T-cell (primary cell): Measurements from ENCODE around the gene PRDM1. TPM values are rescaled to one million over a fixed set of nuclear protein-coding genes. Genes with fewer than 3 reads are reported as not detected.
A peak's percentile ranks its signal among the peaks of the same experiment; 100 is the strongest.

Experiments used
- ATAC-seq, 4 experiments: fragments of 200-7000 bp in 3 of 4; fragments of 150-1000 bp in 1 of 4; cut with Tn5 transposase; replicated peaks in 1 of 4; 1 replicate in 3 of 4; 2 replicates in 1 of 4; pipeline ENCODE4 v1.10.0; 2021; ENCODE audit warnings: moderate library complexity in 3 of 4, mild to moderate bottlenecking in 2 of 4, moderate number of reproducible peaks in 1 of 4
- CTCF ChIA-PET, 2 donors: fragments of 300-600 bp; sonication (Branson Sonifier 250); formaldehyde crosslinking; loops; one replicate each; lab custom pipeline; 2022; ENCODE audit warnings: antibody characterized with exemption in 2 of 2; lab: Charles Lee
- POLR2A ChIA-PET, 2 donors: fragments of 300-600 bp; sonication (Branson Sonifier 250); formaldehyde crosslinking; loops; one replicate each; lab custom pipeline; 2022; ENCODE audit warnings: antibody characterized with exemption in 2 of 2; lab: Charles Lee
- DNase-seq, 35 experiments: peaks; one replicate each; pipeline versions ENCODE4 v3.0.0 to v3.0.0-alpha.2; 2013 to 2023
- H3K27ac ChIP-seq: one replicate; pipeline ENCODE4 v1.5.1; 2013; ENCODE audit warnings: low read length
- H3K27me3 ChIP-seq, 2 experiments: replicated peaks in 1 of 2; 1 replicate in 1 of 2; 2 replicates in 1 of 2; pipeline versions ENCODE4 v1.6.1 to v1.7.0; 2013; ENCODE audit warnings: low read length in 1 of 2, mixed read lengths in 1 of 2; ENCODE audit not compliant: control insufficient read depth in 2 of 2, insufficient read depth in 2 of 2; ENCODE audit errors: extremely low read depth in 1 of 2
- H3K36me3 ChIP-seq, 2 donors: 1 replicate in 1 of 2; 2 replicates in 1 of 2; pipeline versions ENCODE4 v1.6.1 to v1.7.0; 2013; ENCODE audit warnings: low read length in 1 of 2; ENCODE audit not compliant: control insufficient read depth in 2 of 2, insufficient read depth in 1 of 2; ENCODE audit errors: extremely low read depth in 1 of 2
- H3K4me1 ChIP-seq, 2 experiments: 1 replicate in 1 of 2; 2 replicates in 1 of 2; pipeline versions ENCODE4 v1.6.1 to v1.7.0; 2013; ENCODE audit warnings: low read length in 2 of 2, mixed read lengths in 1 of 2; ENCODE audit not compliant: insufficient read depth in 2 of 2, control insufficient read depth in 1 of 2; ENCODE audit errors: extremely low read depth in 1 of 2
- H3K4me3 ChIP-seq, 2 donors: 1 replicate in 1 of 2; 2 replicates in 1 of 2; pipeline versions ENCODE4 v1.5.1 to v1.7.0; 2013; ENCODE audit warnings: mild to moderate bottlenecking in 2 of 2, low read length in 1 of 2, moderate library complexity in 1 of 2; ENCODE audit not compliant: control insufficient read depth in 1 of 2; ENCODE audit errors: extremely low read depth in 1 of 2
- H3K9me3 ChIP-seq: 2 replicates; pipeline ENCODE4 v1.7.0; 2013
- H3K27ac Mint-ChIP-seq, 2 donors: one replicate each; pipeline ENCODE4 v1.8.0; 2020 to 2021; ENCODE audit warnings: mild to moderate bottlenecking in 2 of 2, mixed read lengths in 2 of 2
- H3K27me3 Mint-ChIP-seq, 2 donors: one replicate each; pipeline ENCODE4 v1.8.0; 2021 to 2022; ENCODE audit warnings: mixed read lengths in 2 of 2
- H3K36me3 Mint-ChIP-seq: one replicate; pipeline ENCODE4 v1.8.0; 2021; ENCODE audit warnings: mixed read lengths
- H3K4me1 Mint-ChIP-seq, 3 donors: one replicate each; pipeline ENCODE4 v1.8.0; 2020 to 2022; ENCODE audit warnings: mixed read lengths in 3 of 3, mild to moderate bottlenecking in 1 of 3
- H3K4me3 Mint-ChIP-seq, 3 donors: one replicate each; pipeline ENCODE4 v1.8.0; 2020 to 2022; ENCODE audit warnings: mild to moderate bottlenecking in 3 of 3, mixed read lengths in 3 of 3, moderate library complexity in 3 of 3
- H3K9me3 Mint-ChIP-seq, 3 donors: one replicate each; pipeline ENCODE4 v1.8.0; 2020 to 2022; ENCODE audit warnings: mixed read lengths in 3 of 3
- WGBS: methylation state at CpG from one replicate; pipeline ENCODE4 v1.1.5; 2013; ENCODE audit warnings: missing lambda C conversion rate; ENCODE audit not compliant: insufficient coverage; 5-methylcytosine and 5-hydroxymethylcytosine counted together
- total RNA-seq, 35 experiments: library from RNA in 6 of 35; stranded (reverse) in 6 of 35; fragments of 120-200 nt in 1 of 35; gene quantifications; one replicate each; pipeline versions ENCODE4 v1.2.1 to v1.2.4 and lab custom pipeline; 2013 to 2026

PRDM1 gene
- total RNA-seq, 5 donors from 2014 or later (not counting 1 experiment from before 2014, with no cell fraction given), result 21.9 to 108 (median 30.6) TPM

DNA sequence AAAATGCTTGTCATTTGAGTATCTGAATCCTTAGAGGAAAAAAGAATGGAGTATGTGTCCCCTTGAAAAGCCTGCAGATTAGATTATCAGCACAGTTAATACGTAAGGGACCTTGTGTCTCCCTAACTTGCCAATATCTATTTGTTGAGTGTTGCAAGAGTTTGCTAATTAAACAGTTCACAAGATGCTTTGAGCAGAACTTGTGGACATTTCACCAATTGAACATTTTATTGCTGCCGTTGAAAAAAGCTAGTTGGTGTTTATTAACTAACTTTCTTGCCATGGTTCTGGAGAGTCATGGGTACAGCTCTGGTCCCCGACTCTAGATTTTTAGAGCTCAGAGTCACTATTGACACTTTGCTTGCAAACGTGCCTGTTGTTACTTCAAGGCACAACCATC is 30.6 kb upstream of the PRDM1 start:
- no peaks in the 10 kb centered on the region for H3K27me3 ChIP-seq
- WGBS, result 67% methylated on average over 1 of the region's 4 CpGs
- DNase-seq (no peak), ATAC-seq (no peak)
- no peaks in the 10 kb centered on the region for H3K36me3 ChIP-seq
- ChIA-PET CTCF (interaction anchor here (0.8 to 2.0 kb wide), 3 partner anchors 166 to 168 kb away, joined by 3 to 9 read pairs (median 3); no protein-coding TSS in a partner anchor), POLR2A (interaction anchor here in 1 of 2 donors (0.6 kb wide), 1 partner anchor 36 kb away, joined by 10 read pairs; no protein-coding TSS in a partner anchor)
- no peak overlapping the region for H3K27ac ChIP-seq
- Mint-ChIP-seq H3K27ac (peak overlapping the region in 1 of 2 donors; percentile 55), H3K4me3 (peak overlapping the region in 1 of 3 donors; percentile 60), H3K27me3 (no peaks in the 10 kb centered on the region), H3K9me3 (no peaks in the 10 kb centered on the region), H3K4me1 (peaks cover 20 to 36% (median 27%) of the 10 kb centered on the region in 3 donors), H3K36me3 (no peaks in the 10 kb centered on the region)
- H3K4me3 ChIP-seq, result no peak overlapping the region
- H3K4me1 ChIP-seq, result peaks cover 10 to 17% of the 10 kb centered on the region in 2 experiments
- H3K9me3 ChIP-seq, result no peaks in the 10 kb centered on the region

- Histone ChIP-seq H3K9me3 (no peaks in the 10 kb centered on the region), H3K4me3 (peak overlapping the region in 1 of 2 donors; percentile 23), H3K4me1 (peaks cover 10 to 15% of the 10 kb centered on the region in 2 experiments), H3K36me3 (no peaks in the 10 kb centered on the region), H3K27me3 (no peaks in the 10 kb centered on the region), H3K27ac (no peak overlapping the region)
- peak overlapping the region in 1 of 3 donors; percentile 60 for H3K4me3 Mint-ChIP-seq
- WGBS, result 100% methylated on average over 1 of the region's 5 CpGs
- ATAC-seq (peak; percentile 83 to 95 (median 90)), DNase-seq (peak in 15 of 35 experiments; percentile 2 to 66 (median 6))
- POLR2A ChIA-PET, result interaction anchor here in 1 of 2 donors (0.6 kb wide), 1 partner anchor 37 kb away, joined by 10 read pairs; no protein-coding TSS in a partner anchor
- CTCF ChIA-PET, result interaction anchor here in 1 of 2 donors (0.7 to 2.0 kb wide), 8 partner anchors 19 to 167 kb away, joined by 3 to 9 read pairs (median 4); partner anchors contain the start of gene PRDM1
- no peaks in the 10 kb centered on the region for H3K27me3 Mint-ChIP-seq
- peaks cover 20 to 32% (median 27%) of the 10 kb centered on the region in 3 donors for H3K4me1 Mint-ChIP-seq
- H3K36me3 Mint-ChIP-seq, result no peaks in the 10 kb centered on the region
- peak overlapping the region in 1 of 2 donors; percentile 7 for H3K27ac Mint-ChIP-seq
- H3K9me3 Mint-ChIP-seq, result no peaks in the 10 kb centered on the region
Observed at GRCh38 chr6:106056060-106056745, 29.9 kb upstream of the PRDM1 start.

DNA sequence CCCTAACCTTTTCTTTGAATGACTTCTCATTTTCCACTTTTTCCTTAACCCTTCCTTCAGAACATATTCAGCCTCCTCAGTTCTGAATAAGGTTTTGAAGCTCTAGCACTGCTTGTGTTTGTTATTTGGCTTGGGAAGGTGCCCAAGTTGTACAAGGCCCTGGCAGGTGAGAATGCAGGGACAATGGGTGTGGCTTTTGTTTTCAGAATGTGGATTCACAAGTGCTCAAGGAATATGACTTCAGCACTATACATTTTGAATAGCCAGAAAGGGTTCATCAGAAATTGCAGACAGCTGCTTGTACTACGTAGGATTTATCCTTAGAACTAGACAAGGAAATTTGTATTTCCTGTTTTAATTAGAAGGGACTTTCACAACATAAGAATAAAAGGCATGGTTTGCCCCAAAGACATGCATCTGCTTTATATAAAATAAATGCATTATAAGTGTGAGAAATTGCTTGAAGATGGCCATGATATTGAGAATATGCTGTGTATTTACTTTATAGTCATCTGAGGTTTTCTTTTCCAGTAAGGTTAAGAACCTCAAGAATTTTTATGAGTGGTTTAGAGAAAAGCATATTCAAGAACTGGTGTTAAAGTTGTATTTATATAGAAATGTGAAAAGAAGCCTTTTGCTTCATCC is 29.3 kb upstream of the PRDM1 start:
- no peaks in the 10 kb centered on the region for H3K36me3 Mint-ChIP-seq
- Histone ChIP-seq H3K27ac (no peak overlapping the region), H3K4me3 (no peak overlapping the region)

GRCh38 chr6:106059331-106059730 is 26.8 kb upstream of the PRDM1 start:
- H3K9me3 Mint-ChIP-seq, result no peaks in the 10 kb centered on the region
- Histone ChIP-seq H3K36me3 (no peaks in the 10 kb centered on the region), H3K27ac (no peak overlapping the region), H3K4me3 (no peak overlapping the region), H3K27me3 (no peaks in the 10 kb centered on the region), H3K9me3 (no peaks in the 10 kb centered on the region), H3K4me1 (peaks cover 10 to 15% of the 10 kb centered on the region in 2 experiments)
- ATAC-seq, result no peak
- WGBS, result 100% methylated on average over 2 of the region's 2 CpGs
- CTCF ChIA-PET, result no interaction called here
- no peak overlapping the region for H3K27ac Mint-ChIP-seq
- H3K27me3 Mint-ChIP-seq, result no peaks in the 10 kb centered on the region
- DNase-seq, result no peak
- peaks cover 20 to 30% (median 27%) of the 10 kb centered on the region in 3 donors for H3K4me1 Mint-ChIP-seq
- H3K4me3 Mint-ChIP-seq, result no peak overlapping the region
- no peaks in the 10 kb centered on the region for H3K36me3 Mint-ChIP-seq
- POLR2A ChIA-PET, result no interaction called here

More for the DNA sequence above, 29.3 kb upstream of the PRDM1 start:
- H3K4me1 ChIP-seq, result peaks cover 10 to 15% of the 10 kb centered on the region in 2 experiments
- Mint-ChIP-seq H3K27ac (peak overlapping the region in 1 of 2 donors; percentile 29), H3K4me3 (peak overlapping the region in 2 of 3 donors; percentile 57 to 60), H3K27me3 (no peaks in the 10 kb centered on the region), H3K4me1 (peaks cover 20 to 32% (median 27%) of the 10 kb centered on the region in 3 donors), H3K9me3 (no peaks in the 10 kb centered on the region)
- no peaks in the 10 kb centered on the region for H3K36me3 ChIP-seq
- DNase-seq (no peak), ATAC-seq (peak in 3 of 4 experiments; percentile 15 to 39 (median 19))
- ChIA-PET CTCF (interaction anchor here in 1 of 2 donors (0.7 to 2.0 kb wide), 8 partner anchors 18 to 166 kb away, joined by 3 to 9 read pairs (median 4); partner anchors contain the start of gene PRDM1), POLR2A (no interaction called here)
- no peaks in the 10 kb centered on the region for H3K9me3 ChIP-seq
- H3K27me3 ChIP-seq, result no peaks in the 10 kb centered on the region
- no CpG with 5 or more reads among the region's 1 CpG for WGBS

GRCh38 chr6:106060167-106060566 is 26.0 kb upstream of the PRDM1 start:
- Mint-ChIP-seq H3K9me3 (no peaks in the 10 kb centered on the region), H3K36me3 (no peaks in the 10 kb centered on the region), H3K4me1 (peaks cover 20 to 28% (median 25%) of the 10 kb centered on the region in 3 donors), H3K4me3 (no peak overlapping the region), H3K27ac (no peak overlapping the region), H3K27me3 (no peaks in the 10 kb centered on the region)
- H3K36me3 ChIP-seq, result no peaks in the 10 kb centered on the region
- no peaks in the 10 kb centered on the region for H3K27me3 ChIP-seq
- DNase-seq (no peak), ATAC-seq (no peak)
- no peaks in the 10 kb centered on the region for H3K9me3 ChIP-seq
- peaks cover 10 to 15% of the 10 kb centered on the region in 2 experiments for H3K4me1 ChIP-seq
- ChIA-PET CTCF (no interaction called here), POLR2A (no interaction called here)
- H3K27ac ChIP-seq, result no peak overlapping the region
- no peak overlapping the region for H3K4me3 ChIP-seq
- 79% methylated on average over 2 of the region's 3 CpGs for WGBS

- ATAC-seq, result no peak
- ChIA-PET POLR2A (no interaction called here), CTCF (interaction anchor here in 1 of 2 donors (0.6 kb wide), 1 partner anchor 32 kb away, joined by 3 read pairs; no protein-coding TSS in a partner anchor)
- DNase-seq, result no peak
- Histone ChIP-seq H3K9me3 (no peaks in the 10 kb centered on the region), H3K27me3 (no peaks in the 10 kb centered on the region), H3K4me1 (no peaks in the 10 kb centered on the region), H3K4me3 (no peak overlapping the region), H3K27ac (no peak overlapping the region), H3K36me3 (no peaks in the 10 kb centered on the region)
- Mint-ChIP-seq H3K27ac (no peak overlapping the region), H3K27me3 (no peaks in the 10 kb centered on the region), H3K36me3 (no peaks in the 10 kb centered on the region), H3K4me1 (no peaks in the 10 kb centered on the region), H3K9me3 (no peaks in the 10 kb centered on the region), H3K4me3 (no peak overlapping the region)
- WGBS, result no CpG with 5 or more reads among the region's 2 CpGs
Observed at GRCh38 chr6:106063448-106063850, 22.7 kb upstream of the PRDM1 start.
